Naive thymus-derived CD4-positive, alpha-beta T cell (primary cell): Measurements from ENCODE around the gene NOCT. TPM values are rescaled to one million over a fixed set of nuclear protein-coding genes. Genes with fewer than 3 reads are reported as not detected.
"Not testable (repeated sequence)": the region's sequence is repeated elsewhere in the genome, so short reads cannot be mapped to it uniquely, and the experiment has no call there.

Source experiments
- ATAC-seq: fragments of 150-1000 bp; cut with Tn5 transposase; 2 replicates; pipeline ENCODE4 v1.10.0; 2021; ENCODE audit warnings: mild to moderate bottlenecking, moderate library complexity
- CTCF ChIA-PET: fragments of 350-600 bp; sonication (Branson Sonifier 250); formaldehyde crosslinking; loops from one replicate; lab custom pipeline; 2021; ENCODE audit warnings: antibody characterized with exemption; lab: Charles Lee
- POLR2A ChIA-PET: fragments of 350-600 bp; sonication (Branson Sonifier 250); formaldehyde crosslinking; loops from one replicate; lab custom pipeline; 2021; ENCODE audit warnings: antibody characterized with exemption, inconsistent platforms; lab: Charles Lee
- DNase-seq, 9 donors: peaks; one replicate each; pipeline versions ENCODE4 v3.0.0 to v3.0.0-alpha.2; 2020 to 2022; ENCODE audit warnings: mixed read lengths in 1 of 9
- H3K27ac ChIP-seq: one replicate; pipeline ENCODE4 v1.7.0; 2013; ENCODE audit warnings: mild to moderate bottlenecking, low read depth, low read length, moderate library complexity
- H3K27me3 ChIP-seq, 2 donors: one replicate each; pipeline ENCODE4 v1.7.0; 2013; ENCODE audit warnings: low read length in 2 of 2, mild to moderate bottlenecking in 2 of 2, moderate library complexity in 2 of 2; ENCODE audit not compliant: control insufficient read depth in 2 of 2, insufficient read depth in 2 of 2
- H3K36me3 ChIP-seq, 3 experiments: 1 replicate in 2 of 3; 2 replicates in 1 of 3; pipeline ENCODE4 v1.7.0; 2013; ENCODE audit warnings: low read length in 3 of 3, mild to moderate bottlenecking in 3 of 3, moderate library complexity in 1 of 3; ENCODE audit not compliant: insufficient read depth in 3 of 3, control insufficient read depth in 2 of 3
- H3K4me1 ChIP-seq, 2 donors: one replicate each; pipeline ENCODE4 v1.7.0; 2013; ENCODE audit warnings: low read length in 2 of 2, mild to moderate bottlenecking in 2 of 2, moderate library complexity in 1 of 2; ENCODE audit not compliant: control insufficient read depth in 2 of 2, insufficient read depth in 2 of 2
- H3K4me3 ChIP-seq: 2 replicates; pipeline ENCODE4 v1.7.0; 2013; ENCODE audit warnings: mild to moderate bottlenecking, low read length
- H3K9me3 ChIP-seq, 3 experiments: 1 replicate in 2 of 3; 2 replicates in 1 of 3; pipeline ENCODE4 v1.7.0; 2013; ENCODE audit warnings: low read length in 3 of 3; ENCODE audit not compliant: control insufficient read depth in 2 of 3
- H3K27ac Mint-ChIP-seq, 9 donors: one replicate each; pipeline ENCODE4 v1.8.0; 2020 to 2022; ENCODE audit warnings: mixed read lengths in 9 of 9, mild to moderate bottlenecking in 8 of 9, moderate library complexity in 5 of 9, inconsistent platforms in 2 of 9
- H3K27me3 Mint-ChIP-seq, 5 donors: one replicate each; pipeline ENCODE4 v1.8.0; 2021 to 2022; ENCODE audit warnings: mixed read lengths in 5 of 5, mild to moderate bottlenecking in 1 of 5
- H3K36me3 Mint-ChIP-seq, 5 donors: one replicate each; pipeline ENCODE4 v1.8.0; 2020 to 2022; ENCODE audit warnings: mixed read lengths in 5 of 5, mild to moderate bottlenecking in 3 of 5, inconsistent platforms in 1 of 5
- H3K4me1 Mint-ChIP-seq, 7 donors: one replicate each; pipeline ENCODE4 v1.8.0; 2020 to 2022; ENCODE audit warnings: mixed read lengths in 7 of 7, mild to moderate bottlenecking in 3 of 7, inconsistent platforms in 1 of 7
- H3K4me3 Mint-ChIP-seq, 10 donors: one replicate each; pipeline ENCODE4 v1.8.0; 2020 to 2022; ENCODE audit warnings: mild to moderate bottlenecking in 10 of 10, mixed read lengths in 10 of 10, moderate library complexity in 6 of 10, inconsistent platforms in 2 of 10
- H3K9me3 Mint-ChIP-seq, 11 donors: one replicate each; pipeline ENCODE4 v1.8.0; 2020 to 2022; ENCODE audit warnings: mixed read lengths in 11 of 11, mild to moderate bottlenecking in 4 of 11, inconsistent platforms in 1 of 11, moderate library complexity in 1 of 11
- intact Hi-C, 2 donors: fragments of 100-400 bp; cut with micrococcal nuclease; formaldehyde crosslinking; loops; one replicate each; pipeline ENCODE4 v1.15.1; 2023
- polyA plus RNA-seq, 2 donors: library from polyadenylated mRNA; unstranded; fragments of 300-500 nt; fragmentation: Illumina TruSeq; gene quantifications; one replicate each; pipeline ENCODE4 v1.2.3, GENCODE V29; 2021
- total RNA-seq, 6 experiments: library from RNA in 5 of 6; stranded (reverse) in 5 of 6; gene quantifications; 1 replicate in 5 of 6; 2 replicates in 1 of 6; pipeline ENCODE4 v1.2.3 and lab custom pipeline; 2021 to 2026

Gene NOCT
- total and polyA plus RNA-seq, 7 experiments from 2014 or later, result 0.12 to 33.7 (median 1.7) TPM

GRCh38 chr4:139024686-139025085 lies 9.1 kb downstream of the NOCT start:
- no peaks in the 10 kb centered on the region for H3K4me1 ChIP-seq
- no peak overlapping the region for H3K4me3 Mint-ChIP-seq
- H3K27ac ChIP-seq, result no peak overlapping the region
- no peak overlapping the region for H3K4me3 ChIP-seq
- no peak for ATAC-seq
- H3K27me3 Mint-ChIP-seq, result no peaks in the 10 kb centered on the region
- no peaks in the 10 kb centered on the region for H3K9me3 ChIP-seq
- H3K36me3 ChIP-seq, result no peaks in the 10 kb centered on the region
- DNase-seq, result no peak
- ChIA-PET CTCF (interaction anchor here (1.2 kb wide), 1 partner anchor 9 kb away, joined by 3 read pairs; no protein-coding TSS in a partner anchor), POLR2A (no interaction called here)
- intact Hi-C loops, result no loop called here
- peaks cover 0 to 3% (median 0%) of the 10 kb centered on the region in 5 donors for H3K36me3 Mint-ChIP-seq
- H3K9me3 Mint-ChIP-seq, result no peaks in the 10 kb centered on the region
- H3K4me1 Mint-ChIP-seq, result peaks cover 0 to 18% (median 0%) of the 10 kb centered on the region in 7 donors
- H3K27ac Mint-ChIP-seq, result no peak overlapping the region
- H3K27me3 ChIP-seq, result no peaks in the 10 kb centered on the region

GRCh38 chr4:139025841-139026240 lies 10.3 kb downstream of the NOCT start:
- no peak for DNase-seq
- Mint-ChIP-seq H3K36me3 (no peaks in the 10 kb centered on the region), H3K27ac (no peak overlapping the region), H3K27me3 (no peaks in the 10 kb centered on the region), H3K9me3 (no peaks in the 10 kb centered on the region), H3K4me1 (peaks cover 3 to 13% (median 4%) of the 10 kb centered on the region in 7 donors), H3K4me3 (no peak overlapping the region)
- no peaks in the 10 kb centered on the region for H3K4me1 ChIP-seq
- CTCF ChIA-PET, result no interaction called here
- H3K9me3 ChIP-seq, result no peaks in the 10 kb centered on the region
- H3K27me3 ChIP-seq, result no peaks in the 10 kb centered on the region
- intact Hi-C loops, result no loop called here
- H3K27ac ChIP-seq, result no peak overlapping the region
- no peak overlapping the region for H3K4me3 ChIP-seq
- no peaks in the 10 kb centered on the region for H3K36me3 ChIP-seq
- POLR2A ChIA-PET, result no interaction called here
- no peak for ATAC-seq

GRCh38 chr4:139027776-139028175 lies 12.2 kb downstream of the NOCT start:
- Histone ChIP-seq H3K9me3 (no peaks in the 10 kb centered on the region), H3K27ac (no peak overlapping the region), H3K27me3 (no peaks in the 10 kb centered on the region), H3K4me3 (no peak overlapping the region), H3K36me3 (no peaks in the 10 kb centered on the region), H3K4me1 (no peaks in the 10 kb centered on the region)
- DNase-seq, result no peak
- no peaks in the 10 kb centered on the region for H3K27me3 Mint-ChIP-seq
- H3K36me3 Mint-ChIP-seq, result no peaks in the 10 kb centered on the region
- ATAC-seq, result no peak
- CTCF ChIA-PET, result no interaction called here
- no peak overlapping the region for H3K4me3 Mint-ChIP-seq
- H3K27ac Mint-ChIP-seq, result no peak overlapping the region
- intact Hi-C loops, result no loop called here
- POLR2A ChIA-PET, result no interaction called here
- H3K9me3 Mint-ChIP-seq, result no peaks in the 10 kb centered on the region
- peaks cover 5 to 16% (median 5%) of the 10 kb centered on the region in 7 donors for H3K4me1 Mint-ChIP-seq

GRCh38 chr4:139028191-139028661 lies 12.6 kb downstream of the NOCT start:
- POLR2A ChIA-PET, result interaction anchor here (0.7 kb wide), 1 partner anchor 10 kb away, joined by 3 read pairs; no protein-coding TSS in a partner anchor
- Histone ChIP-seq H3K4me3 (no peak overlapping the region), H3K27ac (no peak overlapping the region), H3K9me3 (no peaks in the 10 kb centered on the region), H3K36me3 (no peaks in the 10 kb centered on the region), H3K4me1 (no peaks in the 10 kb centered on the region), H3K27me3 (no peaks in the 10 kb centered on the region)
- no peak overlapping the region for H3K4me3 Mint-ChIP-seq
- H3K36me3 Mint-ChIP-seq, result no peaks in the 10 kb centered on the region
- ATAC-seq, result no peak
- H3K27ac Mint-ChIP-seq, result no peak overlapping the region
- H3K27me3 Mint-ChIP-seq, result no peaks in the 10 kb centered on the region
- no peaks in the 10 kb centered on the region for H3K9me3 Mint-ChIP-seq
- no peak for DNase-seq
- intact Hi-C loops, result no loop called here
- CTCF ChIA-PET, result interaction anchor here (0.7 to 0.8 kb wide), 3 partner anchors 8 to 72 kb away, joined by 3 read pairs; no protein-coding TSS in a partner anchor
- peaks cover 5 to 14% (median 5%) of the 10 kb centered on the region in 7 donors for H3K4me1 Mint-ChIP-seq

GRCh38 chr4:139029866-139030363 lies 14.3 kb downstream of the NOCT start:
- not testable (repeated sequence) for H3K27ac ChIP-seq, H3K4me3 Mint-ChIP-seq, H3K4me1 ChIP-seq, H3K27ac Mint-ChIP-seq, H3K27me3 ChIP-seq, ATAC-seq, H3K27me3 Mint-ChIP-seq, H3K36me3 ChIP-seq, H3K9me3 Mint-ChIP-seq, H3K9me3 ChIP-seq, DNase-seq, H3K4me3 ChIP-seq, H3K36me3 Mint-ChIP-seq
- ChIA-PET CTCF (interaction anchor here (0.6 to 3.1 kb wide), 36 partner anchors 9 to 623 kb away, joined by 3 to 19 read pairs (median 4); partner anchors contain the start of genes NAA15, NDUFC1 and NOCT), POLR2A (interaction anchor here (0.9 to 1.1 kb wide), 6 partner anchors 15 to 1035 kb away, joined by 3 to 7 read pairs (median 4); partner anchors contain the start of genes NAA15 and NOCT)
- intact Hi-C loops, result loop anchor here (1.0 to 10.0 kb wide), 16 partner anchors 15 to 621 kb away; partner anchors contain the start of genes NOCT (in 2 of the 2), RAB33B (in 2 of the 2) and ELF2 (in 1 of the 2)
- H3K4me1 Mint-ChIP-seq, result peaks cover 5 to 15% (median 8%) of the 10 kb centered on the region in 7 donors

GRCh38 chr4:139030614-139031235 lies 15.1 kb downstream of the NOCT start:
- no peaks in the 10 kb centered on the region for H3K4me1 ChIP-seq
- Mint-ChIP-seq H3K27me3 (no peaks in the 10 kb centered on the region), H3K4me3 (peak overlapping the region in 5 of 10 donors; percentile 3 to 58 (median 18)), H3K27ac (peak overlapping the region in 2 of 9 donors; percentile 0 to 1), H3K9me3 (no peaks in the 10 kb centered on the region), H3K4me1 (peaks cover 5 to 20% (median 11%) of the 10 kb centered on the region in 7 donors), H3K36me3 (peaks cover 0 to 7% (median 0%) of the 10 kb centered on the region in 5 donors)
- POLR2A ChIA-PET, result interaction anchor here (0.9 to 1.0 kb wide), 5 partner anchors 52 to 1035 kb away, joined by 3 to 7 read pairs (median 4); partner anchors contain the start of gene NAA15
- no peak overlapping the region for H3K27ac ChIP-seq
- CTCF ChIA-PET, result interaction anchor here (0.5 to 3.1 kb wide), 40 partner anchors 10 to 1494 kb away, joined by 3 to 19 read pairs (median 4); partner anchors contain the start of genes NAA15, NDUFC1 and NOCT
- intact Hi-C loops, result loop anchor here (1.0 to 10.0 kb wide), 16 partner anchors 15 to 621 kb away; partner anchors contain the start of genes NOCT (in 2 of the 2), RAB33B (in 2 of the 2) and ELF2 (in 1 of the 2)
- no peaks in the 10 kb centered on the region for H3K27me3 ChIP-seq
- DNase-seq, result peak; percentile 45 to 81 (median 74)
- H3K36me3 ChIP-seq, result peaks cover 0 to 1% (median 0%) of the 10 kb centered on the region in 3 experiments
- ATAC-seq, result peak; percentile 86
- H3K4me3 ChIP-seq, result no peak overlapping the region
- no peaks in the 10 kb centered on the region for H3K9me3 ChIP-seq
